GM13977 (cell line): ENCODE results near the gene PTEN.
A peak's percentile ranks its signal among the peaks of the same experiment; 100 is the strongest.
"Not testable (repeated sequence)": the region's sequence is repeated elsewhere in the genome, so short reads cannot be mapped to it uniquely, and the experiment has no call there.

ENCODE experiments used
- DNase-seq: peaks from one replicate; pipeline ENCODE4 v3.0.0; 2012; ENCODE audit warnings: low spot score
- in situ Hi-C: fragments of 300-500 bp; cut with MboI; formaldehyde crosslinking; loops from one replicate; pipeline ENCODE4 v1.12.0; 2022; ENCODE audit warnings: low sequenced_read_pairs, low pct_unique_long_range_greater_than_20kb, mixed read lengths, inconsistent platforms; ENCODE audit not compliant: unreplicated experiment
- TF ChIP-seq, protein P1 (sequence below): IDR thresholded peaks from 2 replicates; pipeline ENCODE4 v1.5.1; 2012; ENCODE audit warnings: mild to moderate bottlenecking, control low read depth; ENCODE audit not compliant: insufficient read depth; ENCODE audit errors: extremely low read depth, missing control alignments

The PTEN gene

DNA sequence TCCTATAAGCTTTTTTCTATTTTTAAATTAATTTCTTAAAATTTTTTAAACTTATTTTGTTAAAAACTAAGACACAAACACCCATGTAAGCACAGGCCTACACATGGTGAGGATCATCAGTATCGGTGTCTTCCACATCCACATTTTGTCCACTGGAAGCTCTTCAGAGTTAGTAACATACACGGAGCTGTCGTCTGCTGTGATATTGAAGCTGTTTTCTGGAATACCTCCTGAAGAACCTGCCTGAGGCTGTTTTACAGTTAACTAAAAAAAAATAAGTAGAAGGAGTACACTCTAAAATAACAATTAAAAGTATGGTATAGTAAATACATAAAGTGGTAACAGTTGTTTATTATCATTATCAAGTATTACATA lies 17.8 kb upstream of the PTEN start:
- TF ChIP-seq, protein P1, sequence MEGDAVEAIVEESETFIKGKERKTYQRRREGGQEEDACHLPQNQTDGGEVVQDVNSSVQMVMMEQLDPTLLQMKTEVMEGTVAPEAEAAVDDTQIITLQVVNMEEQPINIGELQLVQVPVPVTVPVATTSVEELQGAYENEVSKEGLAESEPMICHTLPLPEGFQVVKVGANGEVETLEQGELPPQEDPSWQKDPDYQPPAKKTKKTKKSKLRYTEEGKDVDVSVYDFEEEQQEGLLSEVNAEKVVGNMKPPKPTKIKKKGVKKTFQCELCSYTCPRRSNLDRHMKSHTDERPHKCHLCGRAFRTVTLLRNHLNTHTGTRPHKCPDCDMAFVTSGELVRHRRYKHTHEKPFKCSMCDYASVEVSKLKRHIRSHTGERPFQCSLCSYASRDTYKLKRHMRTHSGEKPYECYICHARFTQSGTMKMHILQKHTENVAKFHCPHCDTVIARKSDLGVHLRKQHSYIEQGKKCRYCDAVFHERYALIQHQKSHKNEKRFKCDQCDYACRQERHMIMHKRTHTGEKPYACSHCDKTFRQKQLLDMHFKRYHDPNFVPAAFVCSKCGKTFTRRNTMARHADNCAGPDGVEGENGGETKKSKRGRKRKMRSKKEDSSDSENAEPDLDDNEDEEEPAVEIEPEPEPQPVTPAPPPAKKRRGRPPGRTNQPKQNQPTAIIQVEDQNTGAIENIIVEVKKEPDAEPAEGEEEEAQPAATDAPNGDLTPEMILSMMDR: no peak
- in situ Hi-C loops: no loop called here
- no peak for DNase-seq

DNA sequence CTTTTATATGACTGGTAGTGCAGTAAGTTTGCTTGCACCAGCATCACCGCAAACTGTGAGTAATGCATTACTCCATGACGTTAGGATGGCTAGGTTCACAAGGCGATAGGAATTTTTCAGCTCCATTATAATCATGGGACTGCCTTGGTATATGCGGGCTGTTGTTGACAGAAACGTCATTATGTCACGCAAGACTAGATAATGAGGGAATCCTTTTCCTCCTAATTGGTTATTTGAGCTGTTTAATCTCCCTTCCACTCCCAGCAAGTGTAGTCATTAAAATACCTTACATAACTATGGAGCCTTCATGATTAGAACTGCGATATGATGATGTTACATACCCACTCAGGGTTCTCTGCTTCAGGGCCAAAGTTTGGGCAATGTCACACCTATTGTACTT lies 17.4 kb upstream of the PTEN start:
- in situ Hi-C loops: no loop called here
- DNase-seq: no peak
- TF ChIP-seq, protein P1: no peak

DNA sequence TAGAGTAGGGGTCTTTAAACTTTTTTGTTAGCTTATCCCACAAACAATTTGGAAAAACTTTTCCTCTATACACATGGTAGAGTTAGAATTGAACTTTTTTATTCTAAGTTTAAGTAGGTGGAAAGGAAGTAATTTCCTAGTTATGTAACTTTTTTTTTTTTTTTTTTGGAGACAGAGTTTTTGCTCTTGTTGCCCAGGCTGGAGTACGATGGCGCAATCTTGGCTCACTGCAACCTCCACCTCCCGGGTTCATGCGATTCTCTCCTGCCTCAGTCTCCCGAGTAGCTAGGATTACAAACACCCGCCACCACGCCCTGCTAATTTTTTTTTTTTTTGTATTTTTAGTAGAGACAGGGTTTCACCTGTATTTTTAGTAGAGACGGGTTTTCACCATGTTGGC lies 16.7 kb upstream of the PTEN start:
- in situ Hi-C loops: not testable (repeated sequence)

DNA sequence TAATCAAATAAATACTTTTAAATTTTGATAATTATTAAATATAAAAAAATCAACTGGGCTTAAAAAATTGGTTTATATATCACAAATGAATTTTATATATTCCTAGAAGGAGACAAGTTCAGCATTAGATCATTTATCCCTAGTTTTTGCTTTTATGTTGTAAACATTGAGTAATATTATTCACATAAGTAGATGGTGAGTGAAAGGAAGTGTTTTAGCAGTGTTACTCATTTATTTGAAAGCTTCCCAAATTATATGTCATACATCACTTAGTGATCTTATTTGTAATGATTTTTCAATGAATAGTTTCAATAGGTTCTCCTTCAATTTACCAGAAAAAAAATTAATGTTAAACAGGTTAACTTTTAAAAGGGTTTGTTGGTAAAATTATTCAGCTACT lies 15.9 kb upstream of the PTEN start:
- DNase-seq: no peak
- in situ Hi-C loops: no loop called here
- TF ChIP-seq, protein P1: no peak

More for the DNA sequence above, 16.7 kb upstream of the PTEN start:
- DNase-seq: not testable (repeated sequence)

DNA sequence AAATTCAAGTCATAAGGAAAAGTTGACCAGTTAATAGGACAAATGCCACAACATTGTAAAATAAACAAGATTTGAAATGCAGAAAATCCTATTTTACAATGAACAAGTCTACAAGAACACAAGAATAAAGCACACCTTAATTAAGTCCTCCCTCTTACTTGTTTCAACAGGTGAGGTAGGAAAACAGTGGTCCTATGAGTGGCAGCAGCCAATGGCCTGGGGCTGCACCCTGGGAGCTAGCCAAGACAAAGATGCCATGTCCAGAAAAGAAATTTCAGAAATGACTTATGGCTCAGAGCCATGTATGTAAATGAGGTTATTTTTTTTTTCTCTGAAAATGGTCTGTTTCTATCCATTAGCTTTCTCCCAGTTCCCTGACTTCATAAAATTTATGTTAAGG lies 14.4 kb upstream of the PTEN start:
- TF ChIP-seq, protein P1: no peak
- no peak for DNase-seq
- in situ Hi-C loops: no loop called here

DNA sequence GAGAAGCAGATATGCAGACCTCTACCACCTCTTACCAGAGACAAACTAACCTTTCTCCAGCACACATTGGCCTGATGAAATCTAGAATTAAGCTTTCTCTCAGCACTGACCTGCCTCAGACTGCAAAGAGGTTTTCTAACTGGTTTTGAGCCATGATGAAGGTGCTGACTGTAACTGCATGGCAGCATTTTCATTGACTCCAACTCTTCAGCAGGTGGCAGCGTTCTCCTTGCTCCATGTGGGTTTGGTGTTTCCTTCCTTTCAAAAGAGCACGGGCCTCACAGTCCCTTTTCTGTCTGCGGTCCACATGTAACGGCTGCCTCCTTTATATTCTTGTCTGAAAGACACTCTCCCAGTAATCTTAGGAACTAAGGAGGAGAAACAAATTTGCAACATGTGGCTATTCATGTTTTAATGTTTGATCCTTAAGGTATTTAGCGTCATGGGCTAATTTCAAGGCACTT lies 12.7 kb upstream of the PTEN start:
- in situ Hi-C loops: no loop called here
- no peak for DNase-seq
- TF ChIP-seq, protein P1: peak; percentile 60

DNA sequence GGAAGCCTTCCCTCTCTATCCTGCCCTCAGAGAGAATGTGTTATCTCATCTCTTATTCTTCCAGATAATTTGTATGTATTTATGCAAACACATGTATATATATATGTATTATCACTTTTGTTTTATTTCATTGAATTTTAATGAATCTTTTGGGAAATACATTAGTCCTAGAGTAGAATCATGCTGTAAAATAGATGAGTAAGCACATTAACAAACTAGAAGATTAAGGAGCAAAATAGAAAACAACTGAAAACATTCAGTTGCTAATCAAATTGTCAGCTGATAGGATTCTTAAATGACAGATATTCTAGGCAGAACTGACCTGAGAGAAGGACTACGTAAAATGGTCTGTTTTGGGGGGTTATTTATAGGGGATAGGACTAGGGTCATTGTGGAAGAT lies 11.3 kb upstream of the PTEN start:
- in situ Hi-C loops: no loop called here
- TF ChIP-seq, protein P1: no peak

DNA sequence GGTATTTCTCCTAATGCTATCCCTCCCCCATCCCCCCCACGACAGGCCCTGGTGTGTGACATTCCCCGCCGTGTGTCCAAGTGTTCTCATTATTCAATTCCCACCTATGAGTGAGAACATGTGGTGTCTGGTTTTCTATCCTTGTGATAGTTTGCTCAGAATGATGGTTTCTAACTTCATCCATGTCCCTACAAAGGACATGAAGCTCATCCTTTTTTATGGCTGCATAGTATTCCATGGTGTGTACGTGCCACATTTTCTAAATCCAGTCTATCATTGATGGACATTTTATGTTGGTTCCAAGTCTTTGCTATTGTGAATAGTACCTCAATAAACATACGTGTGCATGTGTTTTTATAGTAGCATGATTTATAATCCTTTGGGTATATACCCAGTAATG lies 8.2 kb upstream of the PTEN start:
- DNase-seq, in situ Hi-C loops: not testable (repeated sequence)

More for the DNA sequence above, 11.3 kb upstream of the PTEN start:
- no peak for DNase-seq

DNA sequence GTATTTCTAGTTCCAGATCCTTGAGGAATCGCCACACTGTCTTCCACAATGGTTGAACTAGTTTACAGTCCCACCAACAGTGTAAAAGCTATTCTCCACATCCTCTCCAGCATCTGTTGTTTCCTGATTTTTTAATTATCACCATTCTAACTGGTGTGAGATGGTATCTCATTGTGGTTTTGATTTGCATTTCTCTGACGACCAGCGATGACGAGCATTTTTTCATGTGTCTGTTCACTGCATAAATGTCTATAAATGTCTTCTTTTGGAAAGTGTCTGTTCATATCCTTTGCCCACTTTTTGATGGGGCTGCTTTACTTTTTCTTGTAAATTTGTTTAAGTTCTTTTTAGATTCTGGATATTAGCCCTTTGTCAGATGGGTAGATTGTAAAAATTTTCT lies 7.8 kb upstream of the PTEN start:
- DNase-seq, in situ Hi-C loops: not testable (repeated sequence)
